Hepatocyte (in vitro differentiated cells): ENCODE results near the gene UPK1B.

Experiments
- CTCF ChIP-seq: fragments of 200-600 bp; sonication (generic); IDR thresholded peaks from 2 replicates; pipeline ENCODE4 v1.5.1; 2016; ENCODE audit warnings: antibody characterized with exemption, mild to moderate bottlenecking; ENCODE audit not compliant: poor library complexity
- EZH2 ChIP-seq: fragments of 200-600 bp; sonication (generic); IDR thresholded peaks from 2 replicates; pipeline ENCODE4 v1.6.1; 2016; ENCODE audit warnings: antibody characterized with exemption, mild to moderate bottlenecking, borderline replicate concordance
- EZH2phosphoT487 ChIP-seq: fragments of 200-600 bp; sonication (generic); IDR thresholded peaks from one replicate; pipeline ENCODE4 v1.6.1; 2018; ENCODE audit warnings: antibody characterized with exemption, mild to moderate bottlenecking, low read depth, moderate library complexity; ENCODE audit not compliant: unreplicated experiment, severe bottlenecking

- TF ChIP-seq CTCF (no peak), EZH2phosphoT487 (no peak), EZH2 (no peak)
These were observed 50.1 kb downstream of the UPK1B start for GRCh38 chr3:119223511-119223910.
